WTC11 (cell line): ENCODE results near the gene CD180. TPM values are rescaled to one million over a fixed set of nuclear protein-coding genes. Genes with fewer than 3 reads are reported as not detected.

Source experiments
- ATAC-seq: fragments of 200-7000 bp; cut with Tn5 transposase; 2 replicates; pipeline ENCODE4 v1.10.0; 2021; ENCODE audit warnings: mild to moderate bottlenecking, moderate library complexity
- CTCF ChIA-PET: fragments of 300-600 bp; sonication (Branson Sonifier 250); formaldehyde crosslinking; loops from one replicate; lab custom pipeline; 2021; ENCODE audit warnings: antibody characterized with exemption; lab: Charles Lee
- POLR2A ChIA-PET: fragments of 350-600 bp; sonication (Branson Sonifier 250); formaldehyde crosslinking; loops from one replicate; lab custom pipeline; 2021; ENCODE audit warnings: antibody characterized with exemption; lab: Charles Lee
- DNase-seq: peaks from one replicate; pipeline ENCODE4 v3.0.0; 2021; ENCODE audit warnings: low spot score
- H3K27ac Mint-ChIP-seq: 2 replicates; pipeline ENCODE4 v1.8.0; 2021; ENCODE audit warnings: mixed read lengths
- H3K27me3 Mint-ChIP-seq: 2 replicates; pipeline ENCODE4 v1.8.0; 2021; ENCODE audit warnings: low read depth, mild to moderate bottlenecking, moderate library complexity, mixed read lengths
- H3K36me3 Mint-ChIP-seq: 2 replicates; pipeline ENCODE4 v1.8.0; 2021; ENCODE audit warnings: mixed read lengths
- H3K4me1 Mint-ChIP-seq: 2 replicates; pipeline ENCODE4 v1.8.0; 2022; ENCODE audit warnings: mixed read lengths
- H3K4me3 Mint-ChIP-seq: 2 replicates; pipeline ENCODE4 v1.8.0; 2021; ENCODE audit warnings: mild to moderate bottlenecking, moderate library complexity, mixed read lengths
- H3K9me3 Mint-ChIP-seq: 2 replicates; pipeline ENCODE4 v1.8.0; 2021; ENCODE audit warnings: mixed read lengths
- AFF4 ChIP-seq: sonication (generic); formaldehyde crosslinking; IDR thresholded peaks from 2 replicates; pipeline ENCODE4 v1.8.1; 2023; ENCODE audit warnings: mild to moderate bottlenecking, missing genetic modification reagents, borderline replicate concordance
- ERG ChIP-seq: fragments of 250-450 bp; sonication (Bioruptor Pico); IDR thresholded peaks from 2 replicates; pipeline ENCODE4 v1.8.0; 2021; ENCODE audit warnings: mild to moderate bottlenecking
- FOXP1 ChIP-seq: sonication (generic); formaldehyde crosslinking; IDR thresholded peaks from 2 replicates; pipeline ENCODE4 v1.8.0; 2022; ENCODE audit warnings: missing genetic modification reagents, mild to moderate bottlenecking, moderate library complexity, borderline replicate concordance
- HMGA2 ChIP-seq: fragments of 250-450 bp; sonication (Bioruptor Pico); IDR thresholded peaks from 2 replicates; pipeline ENCODE4 v1.4.0; 2021; ENCODE audit warnings: mild to moderate bottlenecking, moderate library complexity
- MLX ChIP-seq: sonication (generic); formaldehyde crosslinking; IDR thresholded peaks from 2 replicates; pipeline ENCODE4 v1.8.1; 2023; ENCODE audit warnings: mild to moderate bottlenecking, missing genetic modification reagents, moderate library complexity
- NFE2L1 ChIP-seq: sonication (generic); formaldehyde crosslinking; IDR thresholded peaks from 2 replicates; pipeline ENCODE4 v1.8.1; 2023; ENCODE audit warnings: missing genetic modification reagents
- OVOL2 ChIP-seq: fragments of 250-450 bp; sonication (Bioruptor Pico); IDR thresholded peaks from 2 replicates; pipeline ENCODE4 v1.9.0; 2021; ENCODE audit warnings: mild to moderate bottlenecking, borderline replicate concordance
- PREB ChIP-seq: sonication (generic); formaldehyde crosslinking; IDR thresholded peaks from 2 replicates; pipeline ENCODE4 v1.8.1; 2022; ENCODE audit warnings: mild to moderate bottlenecking, missing genetic modification reagents, moderate library complexity, borderline replicate concordance
- RORB ChIP-seq: fragments of 250-450 bp; sonication (Bioruptor Pico); IDR thresholded peaks from 2 replicates; pipeline ENCODE4 v1.9.0; 2021; ENCODE audit warnings: mild to moderate bottlenecking
- total RNA-seq: library from RNA; stranded (reverse); gene quantifications from 3 replicates; pipeline ENCODE4 v1.2.3, GENCODE V29; 2021
- TF ChIP-seq, protein P1 (sequence below): sonication (generic); formaldehyde crosslinking; IDR thresholded peaks from 2 replicates; pipeline ENCODE4 v1.8.1; 2022; ENCODE audit warnings: mild to moderate bottlenecking, moderate library complexity, missing genetic modification reagents
- TF ChIP-seq, protein P2 (sequence below): fragments of 200-600 bp; IDR thresholded peaks from 2 replicates; pipeline ENCODE4 v1.8.0; 2022; ENCODE audit warnings: antibody characterized with exemption
- TF ChIP-seq, protein P3 (sequence below): sonication (generic); formaldehyde crosslinking; IDR thresholded peaks from 2 replicates; pipeline ENCODE4 v1.8.0; 2022; ENCODE audit warnings: mild to moderate bottlenecking, missing genetic modification reagents
- TF ChIP-seq, protein P4 (sequence below): sonication (generic); formaldehyde crosslinking; IDR thresholded peaks from 2 replicates; pipeline ENCODE4 v1.8.0; 2022; ENCODE audit warnings: missing genetic modification reagents

Gene CD180
- total RNA-seq, 1 experiment from 2014 or later: not detected

- TF ChIP-seq, protein P1, sequence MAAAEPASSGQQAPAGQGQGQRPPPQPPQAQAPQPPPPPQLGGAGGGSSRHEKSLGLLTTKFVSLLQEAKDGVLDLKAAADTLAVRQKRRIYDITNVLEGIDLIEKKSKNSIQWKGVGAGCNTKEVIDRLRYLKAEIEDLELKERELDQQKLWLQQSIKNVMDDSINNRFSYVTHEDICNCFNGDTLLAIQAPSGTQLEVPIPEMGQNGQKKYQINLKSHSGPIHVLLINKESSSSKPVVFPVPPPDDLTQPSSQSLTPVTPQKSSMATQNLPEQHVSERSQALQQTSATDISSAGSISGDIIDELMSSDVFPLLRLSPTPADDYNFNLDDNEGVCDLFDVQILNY (CRISPR knock-in tag): no peak
- TF ChIP-seq, protein P2, sequence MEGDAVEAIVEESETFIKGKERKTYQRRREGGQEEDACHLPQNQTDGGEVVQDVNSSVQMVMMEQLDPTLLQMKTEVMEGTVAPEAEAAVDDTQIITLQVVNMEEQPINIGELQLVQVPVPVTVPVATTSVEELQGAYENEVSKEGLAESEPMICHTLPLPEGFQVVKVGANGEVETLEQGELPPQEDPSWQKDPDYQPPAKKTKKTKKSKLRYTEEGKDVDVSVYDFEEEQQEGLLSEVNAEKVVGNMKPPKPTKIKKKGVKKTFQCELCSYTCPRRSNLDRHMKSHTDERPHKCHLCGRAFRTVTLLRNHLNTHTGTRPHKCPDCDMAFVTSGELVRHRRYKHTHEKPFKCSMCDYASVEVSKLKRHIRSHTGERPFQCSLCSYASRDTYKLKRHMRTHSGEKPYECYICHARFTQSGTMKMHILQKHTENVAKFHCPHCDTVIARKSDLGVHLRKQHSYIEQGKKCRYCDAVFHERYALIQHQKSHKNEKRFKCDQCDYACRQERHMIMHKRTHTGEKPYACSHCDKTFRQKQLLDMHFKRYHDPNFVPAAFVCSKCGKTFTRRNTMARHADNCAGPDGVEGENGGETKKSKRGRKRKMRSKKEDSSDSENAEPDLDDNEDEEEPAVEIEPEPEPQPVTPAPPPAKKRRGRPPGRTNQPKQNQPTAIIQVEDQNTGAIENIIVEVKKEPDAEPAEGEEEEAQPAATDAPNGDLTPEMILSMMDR: no peak
- TF ChIP-seq MLX: no peak
- TF ChIP-seq, protein P3, sequence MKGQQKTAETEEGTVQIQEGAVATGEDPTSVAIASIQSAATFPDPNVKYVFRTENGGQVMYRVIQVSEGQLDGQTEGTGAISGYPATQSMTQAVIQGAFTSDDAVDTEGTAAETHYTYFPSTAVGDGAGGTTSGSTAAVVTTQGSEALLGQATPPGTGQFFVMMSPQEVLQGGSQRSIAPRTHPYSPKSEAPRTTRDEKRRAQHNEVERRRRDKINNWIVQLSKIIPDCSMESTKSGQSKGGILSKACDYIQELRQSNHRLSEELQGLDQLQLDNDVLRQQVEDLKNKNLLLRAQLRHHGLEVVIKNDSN (CRISPR knock-in tag): no peak
- TF ChIP-seq NFE2L1 (CRISPR knock-in tag): no peak
- no peak for TF ChIP-seq FOXP1 (CRISPR knock-in tag)
- TF ChIP-seq ERG (CRISPR knock-in tag): no peak
- TF ChIP-seq AFF4 (CRISPR knock-in tag): no peak
Measured at GRCh38 chr5:67208403-67208802, 11.8 kb upstream of the CD180 start (continued).

DNA sequence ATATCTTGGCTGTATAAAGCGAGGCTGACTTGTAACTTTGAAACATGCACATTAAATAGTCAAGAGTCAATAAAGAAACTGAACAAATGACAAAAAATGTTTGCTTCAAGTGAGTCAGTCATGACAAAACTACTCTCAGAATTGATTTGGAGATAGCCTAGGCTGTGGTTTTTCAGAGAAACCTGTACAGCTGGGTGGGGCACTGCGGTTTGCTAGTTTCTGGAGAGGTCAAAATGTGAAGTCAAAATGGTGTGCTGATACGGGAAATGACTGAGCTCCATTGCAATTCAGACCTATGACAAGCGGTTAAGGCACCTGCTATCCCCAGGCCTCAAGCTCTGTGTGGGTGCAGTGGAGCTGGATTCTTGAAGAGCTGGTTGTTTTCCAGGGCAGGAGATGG is 10.3 kb upstream of the CD180 start:
- no peak overlapping the region for H3K27ac Mint-ChIP-seq
- CTCF ChIA-PET: interaction anchor here (1.0 to 4.8 kb wide), 4 partner anchors 40 to 192 kb away, joined by 3 to 49 read pairs (median 14); no protein-coding TSS in a partner anchor

More for the DNA sequence above, 10.3 kb upstream of the CD180 start:
- ATAC-seq (no peak), DNase-seq (no peak)
- Mint-ChIP-seq H3K4me1 (no peaks in the 10 kb centered on the region), H3K4me3 (no peak overlapping the region), H3K36me3 (no peaks in the 10 kb centered on the region), H3K9me3 (no peaks in the 10 kb centered on the region), H3K27me3 (no peaks in the 10 kb centered on the region; the same call in 1 of the 2 replicates)
- POLR2A ChIA-PET: interaction anchor here (0.7 kb wide), 1 partner anchor 46 kb away, joined by 4 read pairs; no protein-coding TSS in a partner anchor
- no peak for TF ChIP-seq PREB (CRISPR knock-in tag)
- no peak for TF ChIP-seq OVOL2 (CRISPR knock-in tag)
- TF ChIP-seq RORB (CRISPR knock-in tag): no peak
- no peak for TF ChIP-seq HMGA2
- TF ChIP-seq, protein P4, sequence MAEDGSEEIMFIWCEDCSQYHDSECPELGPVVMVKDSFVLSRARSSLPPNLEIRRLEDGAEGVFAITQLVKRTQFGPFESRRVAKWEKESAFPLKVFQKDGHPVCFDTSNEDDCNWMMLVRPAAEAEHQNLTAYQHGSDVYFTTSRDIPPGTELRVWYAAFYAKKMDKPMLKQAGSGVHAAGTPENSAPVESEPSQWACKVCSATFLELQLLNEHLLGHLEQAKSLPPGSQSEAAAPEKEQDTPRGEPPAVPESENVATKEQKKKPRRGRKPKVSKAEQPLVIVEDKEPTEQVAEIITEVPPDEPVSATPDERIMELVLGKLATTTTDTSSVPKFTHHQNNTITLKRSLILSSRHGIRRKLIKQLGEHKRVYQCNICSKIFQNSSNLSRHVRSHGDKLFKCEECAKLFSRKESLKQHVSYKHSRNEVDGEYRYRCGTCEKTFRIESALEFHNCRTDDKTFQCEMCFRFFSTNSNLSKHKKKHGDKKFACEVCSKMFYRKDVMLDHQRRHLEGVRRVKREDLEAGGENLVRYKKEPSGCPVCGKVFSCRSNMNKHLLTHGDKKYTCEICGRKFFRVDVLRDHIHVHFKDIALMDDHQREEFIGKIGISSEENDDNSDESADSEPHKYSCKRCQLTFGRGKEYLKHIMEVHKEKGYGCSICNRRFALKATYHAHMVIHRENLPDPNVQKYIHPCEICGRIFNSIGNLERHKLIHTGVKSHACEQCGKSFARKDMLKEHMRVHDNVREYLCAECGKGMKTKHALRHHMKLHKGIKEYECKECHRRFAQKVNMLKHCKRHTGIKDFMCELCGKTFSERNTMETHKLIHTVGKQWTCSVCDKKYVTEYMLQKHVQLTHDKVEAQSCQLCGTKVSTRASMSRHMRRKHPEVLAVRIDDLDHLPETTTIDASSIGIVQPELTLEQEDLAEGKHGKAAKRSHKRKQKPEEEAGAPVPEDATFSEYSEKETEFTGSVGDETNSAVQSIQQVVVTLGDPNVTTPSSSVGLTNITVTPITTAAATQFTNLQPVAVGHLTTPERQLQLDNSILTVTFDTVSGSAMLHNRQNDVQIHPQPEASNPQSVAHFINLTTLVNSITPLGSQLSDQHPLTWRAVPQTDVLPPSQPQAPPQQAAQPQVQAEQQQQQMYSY: no peak
